ENCODE results near the gene PRKCH. TPM values are rescaled to one million over a fixed set of nuclear protein-coding genes. Genes with fewer than 3 reads are reported as not detected.

Gene PRKCH
- total RNA-seq, 2 experiments from 2014 or later, result 318 to 343 TPM

DNA sequence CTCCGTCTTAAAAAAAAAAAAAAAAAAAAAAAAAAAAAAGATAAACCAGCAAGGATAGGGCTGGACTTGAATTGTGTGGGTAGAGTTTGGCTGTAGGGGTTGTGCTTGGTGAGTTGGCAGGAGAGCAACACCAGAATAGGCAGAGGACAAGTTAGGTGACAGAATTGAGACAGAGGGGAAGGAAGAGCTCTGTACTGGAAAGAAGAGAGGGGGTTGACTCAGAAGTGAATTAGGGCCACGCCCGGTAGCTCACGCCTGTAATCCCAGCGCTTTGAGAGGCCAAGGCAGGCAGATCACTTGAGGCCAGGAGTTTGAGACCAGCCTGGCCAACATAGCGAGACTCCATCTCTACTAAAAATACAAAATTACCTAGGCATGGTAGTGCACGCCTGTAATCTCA lies 34.2 kb upstream of the PRKCH start:
- no peaks in the 10 kb centered on the region for H3K9me3 Mint-ChIP-seq (ENCODE audit: insufficient read depth)
- no peak for DNase-seq
- no peak for ATAC-seq
- ChIA-PET POLR2A (no interaction called here), CTCF (interaction anchor here (0.6 to 1.8 kb wide), 4 partner anchors 8 to 561 kb away, joined by 3 to 5 read pairs (median 4); no protein-coding TSS in a partner anchor)
- no peak overlapping the region for H3K27ac Mint-ChIP-seq
- no peak overlapping the region for H3K4me3 Mint-ChIP-seq
- peaks cover 31% of the 10 kb centered on the region for H3K4me1 Mint-ChIP-seq (ENCODE audit: low read depth)
- H3K27me3 Mint-ChIP-seq (ENCODE audit: low read depth), result peaks cover 9% of the 10 kb centered on the region
- H3K36me3 Mint-ChIP-seq (ENCODE audit: low read depth), result no peaks in the 10 kb centered on the region

DNA sequence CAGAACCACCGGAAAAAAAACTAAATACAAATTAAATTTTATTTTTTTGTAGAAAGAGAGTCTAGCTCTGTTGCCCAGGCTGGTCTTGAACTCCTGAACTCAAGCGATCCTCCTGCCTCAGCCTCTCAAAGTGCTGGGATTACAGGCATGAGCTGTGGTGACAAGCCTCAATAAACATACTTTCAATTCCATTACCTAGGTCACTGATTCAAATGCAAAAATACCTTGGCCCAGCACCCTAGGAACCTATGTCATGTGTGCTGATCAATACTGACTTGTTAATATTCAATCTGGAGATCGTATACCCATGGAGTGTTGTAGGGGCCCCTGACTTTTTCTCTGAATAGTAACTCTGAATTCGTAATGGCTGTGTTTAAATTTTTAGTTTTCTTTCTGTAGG lies 33.2 kb upstream of the PRKCH start:
- no peak overlapping the region for H3K4me3 Mint-ChIP-seq

DNA sequence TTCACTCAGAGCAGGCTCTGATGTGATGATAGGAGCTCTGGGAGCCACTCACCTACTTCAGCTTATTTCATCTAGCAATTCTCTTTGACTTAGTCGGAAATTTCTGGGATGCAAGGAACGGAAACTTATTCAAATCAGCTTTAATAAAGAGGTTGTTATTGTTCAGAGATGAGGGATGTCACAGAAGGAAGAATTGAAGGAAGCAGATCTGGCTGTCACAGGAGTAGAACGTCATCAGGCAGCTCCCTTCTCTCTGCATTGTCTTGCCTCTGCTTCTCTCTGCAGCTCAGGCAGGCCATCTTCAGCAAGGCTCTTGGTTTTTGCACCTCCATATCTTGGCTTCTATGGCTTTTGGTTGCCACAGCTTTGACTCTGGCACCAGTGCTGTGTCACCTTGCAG lies 32.7 kb upstream of the PRKCH start:
- peaks cover 23% of the 10 kb centered on the region for H3K4me1 Mint-ChIP-seq (ENCODE audit: low read depth)
- no peak overlapping the region for H3K4me3 Mint-ChIP-seq
- peaks cover 5% of the 10 kb centered on the region for H3K27me3 Mint-ChIP-seq (ENCODE audit: low read depth)
- DNase-seq (no peak), ATAC-seq (no peak)
- H3K9me3 Mint-ChIP-seq (ENCODE audit: insufficient read depth), result no peaks in the 10 kb centered on the region
- POLR2A ChIA-PET, result no interaction called here
- no peak overlapping the region for H3K27ac Mint-ChIP-seq
- CTCF ChIA-PET, result interaction anchor here (0.8 to 1.8 kb wide), 4 partner anchors 9 to 19 kb away, joined by 4 to 7 read pairs (median 6); no protein-coding TSS in a partner anchor
- H3K36me3 Mint-ChIP-seq (ENCODE audit: low read depth), result no peaks in the 10 kb centered on the region

More for the DNA sequence above, 33.2 kb upstream of the PRKCH start:
- no peak overlapping the region for H3K27ac Mint-ChIP-seq
- ATAC-seq (no peak), DNase-seq (no peak)
- CTCF ChIA-PET, result interaction anchor here (0.8 to 1.8 kb wide), 4 partner anchors 8 to 19 kb away, joined by 4 to 7 read pairs (median 6); no protein-coding TSS in a partner anchor
- POLR2A ChIA-PET, result no interaction called here
- no peaks in the 10 kb centered on the region for H3K9me3 Mint-ChIP-seq (ENCODE audit: insufficient read depth)
- H3K36me3 Mint-ChIP-seq (ENCODE audit: low read depth), result no peaks in the 10 kb centered on the region
- H3K4me1 Mint-ChIP-seq (ENCODE audit: low read depth), result peaks cover 26% of the 10 kb centered on the region
- H3K27me3 Mint-ChIP-seq (ENCODE audit: low read depth), result peaks cover 6% of the 10 kb centered on the region

- Mint-ChIP-seq H3K9me3 (ENCODE audit: insufficient read depth) (no peaks in the 10 kb centered on the region), H3K27me3 (ENCODE audit: low read depth) (no peaks in the 10 kb centered on the region), H3K4me3 (no peak overlapping the region), H3K27ac (no peak overlapping the region), H3K36me3 (ENCODE audit: low read depth) (no peaks in the 10 kb centered on the region), H3K4me1 (ENCODE audit: low read depth) (peaks cover 15% of the 10 kb centered on the region)
- ATAC-seq (no peak), DNase-seq (no peak)
- ChIA-PET POLR2A (interaction anchor here (0.7 kb wide), 1 partner anchor 182 kb away, joined by 3 read pairs; no protein-coding TSS in a partner anchor), CTCF (interaction anchor here (0.9 to 3.5 kb wide), 3 partner anchors 9 to 171 kb away, joined by 3 to 22 read pairs (median 3); partner anchors contain the start of gene TMEM30B)
These were observed 30.7 kb upstream of the PRKCH start for GRCh38 chr14:61290701-61291100.

GRCh38 chr14:61296151-61296550 lies 25.2 kb upstream of the PRKCH start:
- no peak for DNase-seq
- CTCF ChIA-PET, result interaction anchor here (0.7 to 2.8 kb wide), 25 partner anchors 11 to 541 kb away, joined by 3 to 12 read pairs (median 4); partner anchors contain the start of gene TMEM30B
- peak; percentile 68 for ATAC-seq
- Mint-ChIP-seq H3K9me3 (ENCODE audit: insufficient read depth) (no peaks in the 10 kb centered on the region), H3K4me3 (peak overlapping the region; percentile 53), H3K27ac (peak overlapping the region; percentile 67), H3K36me3 (ENCODE audit: low read depth) (peaks cover 12% of the 10 kb centered on the region), H3K27me3 (ENCODE audit: low read depth) (no peaks in the 10 kb centered on the region), H3K4me1 (ENCODE audit: low read depth) (peaks cover 47% of the 10 kb centered on the region)
- POLR2A ChIA-PET, result no interaction called here

GRCh38 chr14:61296719-61297502 lies 24.5 kb upstream of the PRKCH start:
- ChIA-PET CTCF (interaction anchor here (0.7 to 2.8 kb wide), 22 partner anchors 11 to 541 kb away, joined by 3 to 12 read pairs (median 4); partner anchors contain the start of gene TMEM30B), POLR2A (no interaction called here)
- peaks cover 47% of the 10 kb centered on the region for H3K4me1 Mint-ChIP-seq (ENCODE audit: low read depth)
- peak overlapping the region; percentile 53 for H3K4me3 Mint-ChIP-seq
- H3K27ac Mint-ChIP-seq, result no peak overlapping the region
- no peaks in the 10 kb centered on the region for H3K9me3 Mint-ChIP-seq (ENCODE audit: insufficient read depth)
- H3K27me3 Mint-ChIP-seq (ENCODE audit: low read depth), result no peaks in the 10 kb centered on the region
- ATAC-seq (peak; percentile 50), DNase-seq (peak; percentile 50)
- peaks cover 13% of the 10 kb centered on the region for H3K36me3 Mint-ChIP-seq (ENCODE audit: low read depth)

GRCh38 chr14:61297581-61297980 lies 23.8 kb upstream of the PRKCH start:
- H3K36me3 Mint-ChIP-seq (ENCODE audit: low read depth), result peaks cover 15% of the 10 kb centered on the region
- ATAC-seq (no peak), DNase-seq (no peak)
- no peaks in the 10 kb centered on the region for H3K9me3 Mint-ChIP-seq (ENCODE audit: insufficient read depth)
- ChIA-PET CTCF (interaction anchor here (0.8 to 2.8 kb wide), 6 partner anchors 10 to 540 kb away, joined by 3 to 12 read pairs (median 4); no protein-coding TSS in a partner anchor), POLR2A (no interaction called here)
- H3K4me1 Mint-ChIP-seq (ENCODE audit: low read depth), result peaks cover 47% of the 10 kb centered on the region
- H3K4me3 Mint-ChIP-seq, result no peak overlapping the region
- no peak overlapping the region for H3K27ac Mint-ChIP-seq
- no peaks in the 10 kb centered on the region for H3K27me3 Mint-ChIP-seq (ENCODE audit: low read depth)

DNA sequence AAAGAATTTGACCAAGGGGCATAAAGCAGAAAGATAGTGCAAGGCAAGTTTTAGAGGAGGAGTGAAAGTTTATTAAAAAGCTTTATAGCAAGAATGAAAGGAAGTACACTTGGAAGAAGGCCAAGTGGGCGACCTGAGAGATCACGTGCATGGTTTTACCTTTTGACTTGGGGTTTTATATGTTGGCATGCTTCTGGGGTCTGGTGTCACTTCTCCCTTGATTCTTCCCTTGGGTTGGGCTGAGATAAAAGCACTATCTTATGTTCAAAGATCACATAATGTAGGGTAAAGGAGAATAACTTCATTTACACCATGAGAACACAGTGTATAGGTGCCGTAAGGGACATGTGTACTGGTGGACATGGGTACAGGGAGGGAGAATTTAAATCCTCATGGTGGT lies 22.6 kb upstream of the PRKCH start:
- CTCF ChIA-PET, result interaction anchor here (1.4 to 1.9 kb wide), 2 partner anchors 11 to 13 kb away, joined by 5 to 6 read pairs; no protein-coding TSS in a partner anchor
- Mint-ChIP-seq H3K4me1 (ENCODE audit: low read depth) (peaks cover 47% of the 10 kb centered on the region), H3K4me3 (no peak overlapping the region), H3K9me3 (ENCODE audit: insufficient read depth) (no peaks in the 10 kb centered on the region), H3K36me3 (ENCODE audit: low read depth) (peaks cover 18% of the 10 kb centered on the region), H3K27me3 (ENCODE audit: low read depth) (no peaks in the 10 kb centered on the region), H3K27ac (no peak overlapping the region)
- POLR2A ChIA-PET, result interaction anchor here (1.0 kb wide), 1 partner anchor 158 kb away, joined by 3 read pairs; no protein-coding TSS in a partner anchor
- DNase-seq (no peak), ATAC-seq (no peak)

- H3K4me1 Mint-ChIP-seq (ENCODE audit: low read depth), result peaks cover 47% of the 10 kb centered on the region
- CTCF ChIA-PET, result interaction anchor here (1.3 to 1.9 kb wide), 2 partner anchors 15 kb away, joined by 5 to 6 read pairs; no protein-coding TSS in a partner anchor
- no peaks in the 10 kb centered on the region for H3K27me3 Mint-ChIP-seq (ENCODE audit: low read depth)
- no peaks in the 10 kb centered on the region for H3K9me3 Mint-ChIP-seq (ENCODE audit: insufficient read depth)
- no peak overlapping the region for H3K27ac Mint-ChIP-seq
- H3K4me3 Mint-ChIP-seq, result no peak overlapping the region
- DNase-seq (no peak), ATAC-seq (no peak)
- POLR2A ChIA-PET, result interaction anchor here (0.5 kb wide), 1 partner anchor 1338 kb away, joined by 3 read pairs; no protein-coding TSS in a partner anchor
- peaks cover 25% of the 10 kb centered on the region for H3K36me3 Mint-ChIP-seq (ENCODE audit: low read depth)
These were observed 21.2 kb upstream of the PRKCH start for GRCh38 chr14:61300209-61300608.

- no peak overlapping the region for H3K27ac Mint-ChIP-seq
- no peak overlapping the region for H3K4me3 Mint-ChIP-seq
- H3K27me3 Mint-ChIP-seq (ENCODE audit: low read depth), result no peaks in the 10 kb centered on the region
- ATAC-seq, result no peak
- POLR2A ChIA-PET, result interaction anchor here (0.5 kb wide), 1 partner anchor 1339 kb away, joined by 3 read pairs; no protein-coding TSS in a partner anchor
- H3K4me1 Mint-ChIP-seq (ENCODE audit: low read depth), result peaks cover 43% of the 10 kb centered on the region
- CTCF ChIA-PET, result interaction anchor here (1.3 kb wide), 1 partner anchor 15 kb away, joined by 5 read pairs; no protein-coding TSS in a partner anchor
- H3K9me3 Mint-ChIP-seq (ENCODE audit: insufficient read depth), result peaks cover 5% of the 10 kb centered on the region
- no peak for DNase-seq
- peaks cover 28% of the 10 kb centered on the region for H3K36me3 Mint-ChIP-seq (ENCODE audit: low read depth)
These were observed 20.6 kb upstream of the PRKCH start for GRCh38 chr14:61300754-61301153.

DNA sequence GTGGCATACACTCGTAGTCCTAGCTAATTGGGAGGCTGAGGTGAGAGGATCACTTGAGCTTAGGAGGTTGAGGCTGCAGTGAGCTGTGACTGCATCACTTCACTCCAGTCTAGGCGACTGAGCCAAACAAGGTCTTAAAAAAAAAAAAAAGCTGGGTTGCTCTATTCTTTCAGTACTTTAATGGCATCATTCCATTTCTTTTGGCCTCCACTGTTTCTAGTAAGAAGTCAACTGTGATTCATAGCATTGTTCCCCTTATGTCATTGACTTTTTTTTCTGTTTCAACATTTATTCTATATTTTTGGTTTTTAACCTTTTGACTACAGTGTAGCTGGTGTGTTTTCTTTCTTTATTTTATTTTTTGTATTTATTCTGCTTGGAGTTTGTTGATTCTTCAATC lies 16.7 kb upstream of the PRKCH start:
- H3K27me3 Mint-ChIP-seq (ENCODE audit: low read depth), result no peaks in the 10 kb centered on the region
- H3K27ac Mint-ChIP-seq, result no peak overlapping the region
- POLR2A ChIA-PET, result interaction anchor here (2.0 kb wide), 1 partner anchor 17 kb away, joined by 4 read pairs; the partner anchor contains the start of gene PRKCH
- DNase-seq (no peak), ATAC-seq (no peak)
- H3K4me3 Mint-ChIP-seq, result no peak overlapping the region
- peaks cover 42% of the 10 kb centered on the region for H3K36me3 Mint-ChIP-seq (ENCODE audit: low read depth)
- H3K4me1 Mint-ChIP-seq (ENCODE audit: low read depth), result peaks cover 17% of the 10 kb centered on the region
- H3K9me3 Mint-ChIP-seq (ENCODE audit: insufficient read depth), result peaks cover 13% of the 10 kb centered on the region
- CTCF ChIA-PET, result interaction anchor here (1.0 to 1.7 kb wide), 2 partner anchors 12 to 16 kb away, joined by 3 to 4 read pairs; no protein-coding TSS in a partner anchor
